Dermis microvascular lymphatic vessel endothelial cell (primary cell): ENCODE results near the gene MAPRE2. TPM values are rescaled to one million over a fixed set of nuclear protein-coding genes. Genes with fewer than 3 reads are reported as not detected.

Experiments used
- DNase-seq, 2 donors: peaks; one replicate each; pipeline versions ENCODE4 v3.0.0 to v3.0.0-alpha.2; 2010; ENCODE audit warnings: low read depth in 2 of 2
- total RNA-seq: library from RNA; depleted of rRNA; stranded (reverse); fragments of >200 nt; gene quantifications from 2 replicates; pipeline ENCODE4 v1.2.1, GENCODE V29; 2014

Gene MAPRE2
- total RNA-seq, 1 donor from 2014 or later: 14.2 TPM

DNA sequence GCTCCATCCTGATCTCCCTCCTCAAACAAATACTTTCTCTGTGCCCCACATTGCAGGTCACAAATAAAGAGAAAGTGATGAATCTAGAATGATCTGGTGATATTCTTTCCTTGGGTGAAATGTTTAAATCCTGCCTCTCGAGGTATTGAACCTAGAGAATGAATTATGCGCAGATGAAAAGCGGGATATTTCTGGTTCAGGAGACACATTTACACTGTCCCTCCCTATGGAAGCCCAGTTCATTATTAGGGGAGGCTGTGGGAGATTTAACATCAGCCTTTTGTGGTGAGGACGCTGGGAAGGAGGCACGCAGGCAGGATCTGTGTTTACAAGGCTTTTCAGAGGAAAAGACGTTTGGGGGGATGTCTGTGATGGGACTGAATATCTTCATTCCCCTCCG, 20.6 kb downstream of the MAPRE2 start:
- DNase-seq: no peak

GRCh38 chr18:35062408-35062807, 21.2 kb downstream of the MAPRE2 start:
- no peak for DNase-seq

- no peak for DNase-seq
Observed at GRCh38 chr18:35063875-35064690, 22.9 kb downstream of the MAPRE2 start.

DNA sequence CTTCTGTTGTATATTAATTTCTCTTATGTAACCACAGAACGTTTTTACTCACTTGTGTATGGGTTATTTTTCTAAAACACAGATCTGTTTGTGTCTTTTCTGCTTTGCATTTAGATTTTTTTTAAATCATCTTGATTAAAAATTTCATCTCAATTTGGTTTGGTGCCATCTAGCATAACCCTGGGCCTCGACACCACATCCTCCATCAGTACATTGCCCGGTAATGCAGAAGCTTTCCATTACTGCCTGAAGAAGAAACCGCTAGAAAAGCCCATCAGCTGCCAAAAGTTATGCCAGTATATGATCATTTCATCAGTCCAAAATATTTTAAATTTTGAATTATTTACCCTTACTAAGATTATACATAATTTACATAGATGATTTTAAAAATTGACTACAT, 26.2 kb downstream of the MAPRE2 start:
- DNase-seq: no peak

- DNase-seq: no peak
Observed at GRCh38 chr18:35071819-35072247, 30.6 kb downstream of the MAPRE2 start.

GRCh38 chr18:35072616-35073015, 31.4 kb downstream of the MAPRE2 start:
- DNase-seq: no peak

GRCh38 chr18:35073186-35074105, 32.2 kb downstream of the MAPRE2 start:
- peak; percentile 21 to 68 for DNase-seq

DNA sequence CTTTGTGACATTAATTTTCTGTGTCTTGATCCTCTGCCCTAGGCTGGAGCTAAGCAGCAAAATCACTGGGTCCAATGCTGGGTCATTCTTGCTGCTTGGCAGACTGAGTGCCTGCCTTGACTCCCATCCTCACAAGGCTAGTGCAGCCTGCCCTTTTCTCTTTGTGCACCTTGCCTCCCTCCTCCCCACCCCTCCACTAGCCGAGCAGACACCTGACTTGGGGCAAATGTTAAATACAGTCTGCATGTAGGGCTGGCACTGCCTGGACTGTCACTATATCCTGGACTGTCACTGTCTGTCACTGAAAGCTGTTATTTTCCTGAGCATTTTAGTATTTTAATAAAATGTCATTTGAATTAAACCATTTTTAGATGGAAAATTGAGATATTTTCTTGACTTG, 33.4 kb downstream of the MAPRE2 start:
- DNase-seq: no peak

GRCh38 chr18:35075132-35075531, 33.9 kb downstream of the MAPRE2 start:
- no peak for DNase-seq

DNA sequence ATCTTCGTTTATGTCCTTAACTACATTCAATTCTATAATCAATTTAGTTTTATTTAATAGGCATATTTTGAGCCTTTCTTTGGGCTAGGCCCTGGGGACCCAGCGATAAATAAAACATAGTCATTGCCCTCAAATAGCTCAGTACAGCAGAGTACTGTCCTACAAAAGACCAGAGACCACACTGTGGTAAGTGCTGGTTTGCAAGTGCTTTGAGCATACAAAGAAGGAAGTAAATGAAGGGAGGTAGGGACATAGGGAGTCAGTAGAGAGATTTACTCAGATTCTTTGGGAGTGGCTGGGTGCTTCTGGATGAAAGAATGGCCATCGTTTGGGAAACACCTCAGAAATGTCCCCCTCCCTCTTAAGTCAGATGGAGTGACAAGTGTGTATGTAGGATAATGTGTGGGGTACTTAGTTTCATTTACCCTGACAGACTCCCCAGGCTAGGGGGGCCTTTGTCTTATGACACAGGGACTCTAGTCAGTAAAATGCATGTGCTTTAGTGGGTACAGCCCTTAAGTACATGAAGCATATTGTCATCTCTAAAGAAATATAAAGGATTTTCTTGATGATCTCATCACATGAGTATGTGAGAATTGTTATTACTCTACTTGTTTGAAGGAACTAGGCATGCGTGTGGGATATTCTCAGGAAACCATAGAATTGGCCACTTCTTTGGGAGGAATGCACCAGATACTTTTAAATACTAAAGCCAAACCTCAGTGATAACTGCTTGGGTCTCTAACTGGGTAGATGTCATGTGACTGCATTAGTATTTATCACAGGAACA, 35.1 kb downstream of the MAPRE2 start:
- peak in 1 of 2 donors; percentile 85 for DNase-seq

- peak in 1 of 2 donors; percentile 74 for DNase-seq
Observed at GRCh38 chr18:35077937-35078336, 36.7 kb downstream of the MAPRE2 start.

DNA sequence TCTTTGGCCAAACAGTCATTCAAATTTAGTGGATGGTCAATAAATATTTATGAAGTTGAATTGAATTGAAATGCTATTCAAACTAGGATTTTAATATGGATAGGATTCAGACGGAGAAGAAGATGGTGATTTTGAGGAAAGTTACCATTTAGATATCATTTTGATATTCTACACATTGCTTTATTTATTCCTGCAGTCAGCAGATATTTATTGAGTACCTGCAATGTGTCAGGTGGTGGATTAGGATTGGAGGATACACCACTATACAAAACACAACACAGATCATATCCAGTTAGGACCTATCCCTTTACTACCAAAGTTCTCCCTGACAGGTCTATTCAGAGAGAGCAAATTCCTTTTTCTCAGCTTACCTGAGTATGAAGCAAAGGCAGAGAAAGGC, 38.8 kb downstream of the MAPRE2 start:
- DNase-seq: no peak

DNA sequence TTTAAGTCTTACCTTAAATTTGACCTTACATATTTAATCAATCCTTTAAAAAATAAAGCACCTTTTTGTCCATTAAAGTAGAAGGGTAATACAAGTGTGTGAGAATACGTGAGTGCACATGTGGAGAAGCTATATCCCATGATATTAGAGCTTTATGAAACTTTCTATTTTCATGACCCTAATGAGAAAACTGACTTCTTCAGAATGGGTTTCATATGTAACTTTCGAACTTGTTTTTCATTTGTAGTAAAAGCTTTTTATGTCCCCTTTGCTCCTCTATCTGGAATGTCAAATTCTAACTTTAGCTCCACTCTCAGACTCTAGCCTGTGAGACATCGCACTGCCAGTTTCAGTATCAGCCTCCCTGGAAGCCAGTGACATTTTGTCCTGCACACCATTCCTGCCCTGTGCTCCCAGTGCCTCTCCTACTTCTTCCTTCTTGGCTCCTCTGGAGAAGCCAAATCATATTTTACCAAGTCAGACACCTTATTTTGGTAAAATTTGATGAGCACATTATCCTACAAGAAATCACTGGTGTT, 42.0 kb downstream of the MAPRE2 start:
- DNase-seq: no peak

- DNase-seq: peak in 1 of 2 donors; percentile 31
Observed at GRCh38 chr18:35084494-35085449, 43.6 kb downstream of the MAPRE2 start.

DNA sequence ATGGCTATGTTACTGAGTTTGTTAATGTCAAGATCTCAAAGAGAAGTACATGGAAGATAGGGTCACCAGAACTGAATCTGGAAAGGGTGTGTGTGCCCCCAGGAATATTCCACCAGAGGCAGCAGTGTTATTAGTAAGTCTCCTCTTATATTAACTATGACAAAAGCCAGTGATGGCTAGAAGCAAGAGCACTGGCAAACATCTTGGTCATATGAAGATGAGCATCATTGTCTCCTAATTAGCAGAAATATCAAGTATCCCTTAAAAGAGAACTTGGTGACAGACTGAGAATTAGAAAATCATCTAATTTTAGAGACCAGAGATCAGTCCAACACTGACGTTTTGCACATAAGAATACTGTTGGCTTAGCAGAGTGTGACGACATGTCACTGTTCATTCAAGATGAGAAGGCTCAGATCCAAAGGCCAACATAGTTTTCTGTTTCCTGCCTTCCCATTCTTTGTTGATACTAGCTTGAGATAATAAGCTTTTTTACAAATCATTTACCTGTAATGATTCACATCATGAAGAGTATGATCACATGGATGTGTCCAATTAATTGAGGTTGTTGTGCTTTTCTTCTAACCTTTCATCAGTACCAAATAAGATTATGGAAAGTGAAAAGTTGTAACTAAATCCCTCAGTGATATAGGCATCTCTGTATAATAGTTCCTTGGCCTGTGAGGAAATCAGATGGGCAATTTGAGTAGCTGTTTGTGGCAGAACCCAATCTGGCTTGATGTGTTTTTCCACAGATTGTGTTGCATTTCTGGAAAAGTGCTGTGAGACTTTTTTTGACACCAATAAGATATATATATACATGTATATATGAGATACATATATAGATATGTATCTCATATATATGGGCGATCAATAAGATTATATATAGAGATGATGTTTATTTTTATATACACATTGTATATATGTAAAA, 44.5 kb downstream of the MAPRE2 start:
- DNase-seq: no peak

DNA sequence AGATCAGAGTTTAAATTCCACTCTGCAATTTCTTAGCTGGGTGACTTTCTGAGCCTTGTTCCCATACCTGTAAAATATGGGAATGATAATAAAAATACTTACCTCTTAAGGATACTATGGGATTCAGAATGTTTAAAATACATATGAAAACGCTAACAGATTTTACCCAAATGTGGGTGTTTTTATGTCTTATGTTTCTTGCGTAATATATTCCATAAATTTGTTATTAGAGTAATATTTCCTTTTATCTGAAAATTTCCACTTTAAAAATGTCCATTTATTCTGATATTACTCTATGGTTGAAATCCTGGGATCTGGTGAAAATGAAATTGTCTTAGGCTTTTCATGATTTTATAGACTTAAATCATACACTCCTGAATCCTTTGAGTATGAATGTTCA, 45.5 kb downstream of the MAPRE2 start:
- no peak for DNase-seq

DNA sequence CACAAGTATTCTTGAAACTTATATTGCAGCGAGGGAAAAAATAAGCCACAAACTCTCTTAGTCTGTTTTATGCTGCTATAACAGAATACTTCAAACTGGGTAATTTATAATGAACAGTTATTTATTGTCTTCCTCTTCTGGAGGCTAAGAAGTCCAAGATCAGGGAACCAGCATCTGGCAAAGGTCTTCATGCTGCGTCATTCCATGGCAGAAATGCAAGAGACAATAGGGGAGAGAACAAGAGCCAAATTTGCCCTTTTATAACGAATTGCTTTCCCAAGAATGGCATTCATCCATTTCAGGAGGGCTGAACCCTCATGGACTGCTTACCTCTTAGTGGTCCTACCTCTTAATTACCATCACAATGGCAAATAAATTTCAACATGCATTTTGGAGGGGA, 46.5 kb downstream of the MAPRE2 start:
- DNase-seq: no peak

GRCh38 chr18:35088921-35089320, 47.7 kb downstream of the MAPRE2 start:
- no peak for DNase-seq

GRCh38 chr18:35089382-35089781, 48.2 kb downstream of the MAPRE2 start:
- no peak for DNase-seq
